Dedifferentiated amniotic fluid mesenchymal stem cell (primary cell): Measurements from ENCODE around the gene DACT1.

Source experiments
- DNase-seq: peaks from one replicate; pipeline ENCODE4 v3.0.0-alpha.2; 2016; ENCODE audit errors: extremely low spot score

The DACT1 gene

GRCh38 chr14:58666737-58667136 is 29.0 kb downstream of the DACT1 start:
- no peak for DNase-seq

GRCh38 chr14:58667900-58668299 is 30.1 kb downstream of the DACT1 start:
- no peak for DNase-seq

GRCh38 chr14:58668848-58669480 is 31.2 kb downstream of the DACT1 start:
- DNase-seq = no peak

GRCh38 chr14:58669556-58670200 is 31.9 kb downstream of the DACT1 start:
- DNase-seq = no peak

- no peak for DNase-seq
Measured at GRCh38 chr14:58671024-58671423, 33.3 kb downstream of the DACT1 start.

- no peak for DNase-seq
Measured at GRCh38 chr14:58671436-58671835, 33.7 kb downstream of the DACT1 start.

GRCh38 chr14:58673722-58674121 is 36.0 kb downstream of the DACT1 start:
- DNase-seq = no peak

- no peak for DNase-seq
Measured at GRCh38 chr14:58677001-58677400, 39.2 kb downstream of the DACT1 start.

- no peak for DNase-seq
Measured at GRCh38 chr14:58677517-58677916, 39.8 kb downstream of the DACT1 start.

- no peak for DNase-seq
Measured at GRCh38 chr14:58677996-58678395, 40.2 kb downstream of the DACT1 start.

GRCh38 chr14:58680698-58681097 is 42.9 kb downstream of the DACT1 start:
- no peak for DNase-seq

GRCh38 chr14:58687232-58687795 is 49.6 kb downstream of the DACT1 start:
- DNase-seq = no peak

GRCh38 chr14:58690801-58691516 is 53.2 kb downstream of the DACT1 start:
- no peak for DNase-seq

GRCh38 chr14:58693048-58693447 is 55.3 kb downstream of the DACT1 start:
- DNase-seq = no peak

GRCh38 chr14:58695514-58695913 is 57.8 kb downstream of the DACT1 start:
- DNase-seq = no peak

GRCh38 chr14:58697266-58697929 is 59.6 kb downstream of the DACT1 start:
- no peak for DNase-seq
